Measurements from ENCODE around the gene PDSS2. TPM values are rescaled to one million over a fixed set of nuclear protein-coding genes. Genes with fewer than 3 reads are reported as not detected.

Gene PDSS2
- total and polyA plus RNA-seq, 4 donors, result 10.5 to 20.9 (median 16.0) TPM

- no peak for TF ChIP-seq CTCF (IDR thresholded peaks at IDR 0.05; ENCODE audit: low read depth, low read length, missing input control)
- TF ChIP-seq YY1 (IDR thresholded peaks at IDR 0.05), result no peak
- no peak for TF ChIP-seq HNF4A (conservative IDR thresholded peaks at IDR 0.05)
- no peak for TF ChIP-seq HNF4G (IDR thresholded peaks at IDR 0.05)
- TF ChIP-seq EGR1 (IDR thresholded peaks at IDR 0.05; ENCODE audit: low read depth in 2 of 2), result no peak
- no peak for TF ChIP-seq REST (IDR thresholded peaks at IDR 0.05)
- Histone ChIP-seq H3K9me3 (ENCODE audit: control insufficient read depth in 4 of 4, low read length in 3 of 4) (peaks cover 0 to 6% (median 4%) of the 10 kb centered on the region in 4 donors), H3K36me3 (ENCODE audit: control insufficient read depth in 4 of 4, insufficient read depth in 3 of 4, low read depth in 1 of 4, low read length in 3 of 4) (peaks cover 0 to 2% (median 0%) of the 10 kb centered on the region in 4 donors), H3K4me1 (ENCODE audit: control insufficient read depth in 4 of 4, insufficient read depth in 4 of 4, low read length in 3 of 4) (peaks cover 0 to 1% (median 0%) of the 10 kb centered on the region in 4 donors), H3K9ac (ENCODE audit: low read depth in 1 of 2, low read length in 2 of 2) (no peak overlapping the region), H3K27me3 (ENCODE audit: control insufficient read depth in 4 of 4, insufficient read depth in 4 of 4, low read length in 3 of 4) (no peaks in the 10 kb centered on the region), H3K27ac (ENCODE audit: low read depth in 1 of 2, low read length in 2 of 2) (no peak overlapping the region), H3K4me3 (ENCODE audit: low read depth in 1 of 3, low read length in 3 of 3) (no peak overlapping the region)
- DNase-seq (ENCODE audit: low spot score), result no peak
- WGBS, result 81% methylated on average over 1 of the region's 1 CpG
Observed at GRCh38 chr6:107423474-107423990, 35.8 kb downstream of the PDSS2 start.

GRCh38 chr6:107421696-107422256, 37.6 kb downstream of the PDSS2 start:
- H3K9ac ChIP-seq (ENCODE audit: low read depth in 1 of 2, low read length in 2 of 2), result no peak overlapping the region

GRCh38 chr6:107419733-107420132, 39.6 kb downstream of the PDSS2 start:
- H3K9me3 ChIP-seq (ENCODE audit: control insufficient read depth in 4 of 4, low read length in 3 of 4), result no peaks in the 10 kb centered on the region
- DNase-seq (ENCODE audit: low spot score), result no peak
- WGBS, result 84% methylated on average over 2 of the region's 2 CpGs
- no peak for TF ChIP-seq ATF3 (IDR thresholded peaks at IDR 0.05)
- no peak for TF ChIP-seq ZBTB33 (IDR thresholded peaks at IDR 0.05)
- TF ChIP-seq FOXA1 (IDR thresholded peaks at IDR 0.05), result no peak
- no peak for TF ChIP-seq YY1 (IDR thresholded peaks at IDR 0.05)
- TF ChIP-seq HNF4A (conservative IDR thresholded peaks at IDR 0.05), result no peak
- no peak for TF ChIP-seq REST (IDR thresholded peaks at IDR 0.05)
- TF ChIP-seq EGR1 (IDR thresholded peaks at IDR 0.05; ENCODE audit: low read depth in 2 of 2), result no peak
- TF ChIP-seq GABPA (IDR thresholded peaks at IDR 0.05 in 1 of 2, conservative IDR thresholded peaks at IDR 0.05 in 1 of 2), result no peak
- no peak for TF ChIP-seq RXRA (IDR thresholded peaks at IDR 0.05)
- no peak for TF ChIP-seq FOXA2 (IDR thresholded peaks at IDR 0.05)
- TF ChIP-seq HNF4G (IDR thresholded peaks at IDR 0.05), result no peak
- TF ChIP-seq TAF1 (conservative IDR thresholded peaks at IDR 0.05), result no peak
- no peak for TF ChIP-seq JUND (IDR thresholded peaks at IDR 0.05)
- no peak for TF ChIP-seq NR2F2 (IDR thresholded peaks at IDR 0.05)

More at GRCh38 chr6:107421696-107422256, 37.6 kb downstream of the PDSS2 start:
- H3K4me1 ChIP-seq (ENCODE audit: control insufficient read depth in 4 of 4, insufficient read depth in 4 of 4, low read length in 3 of 4), result peaks cover 0 to 1% (median 0%) of the 10 kb centered on the region in 4 donors
- H3K27me3 ChIP-seq (ENCODE audit: control insufficient read depth in 4 of 4, insufficient read depth in 4 of 4, low read length in 3 of 4), result no peaks in the 10 kb centered on the region
- no peak overlapping the region for H3K27ac ChIP-seq (ENCODE audit: low read depth in 1 of 2, low read length in 2 of 2)
- DNase-seq (ENCODE audit: low spot score), result no peak
- peaks cover 0 to 6% (median 4%) of the 10 kb centered on the region in 4 donors for H3K9me3 ChIP-seq (ENCODE audit: control insufficient read depth in 4 of 4, low read length in 3 of 4)
- no peak overlapping the region for H3K4me3 ChIP-seq (ENCODE audit: low read depth in 1 of 3, low read length in 3 of 3)
- no peak for TF ChIP-seq SP1 (IDR thresholded peaks at IDR 0.05)
- peaks cover 0 to 2% (median 0%) of the 10 kb centered on the region in 4 donors for H3K36me3 ChIP-seq (ENCODE audit: control insufficient read depth in 4 of 4, insufficient read depth in 3 of 4, low read depth in 1 of 4, low read length in 3 of 4)
- 70% methylated on average over 5 of the region's 5 CpGs for WGBS

More at GRCh38 chr6:107419733-107420132, 39.6 kb downstream of the PDSS2 start:
- Histone ChIP-seq H3K36me3 (ENCODE audit: control insufficient read depth in 4 of 4, insufficient read depth in 3 of 4, low read depth in 1 of 4, low read length in 3 of 4) (no peaks in the 10 kb centered on the region), H3K9ac (ENCODE audit: low read depth in 1 of 2, low read length in 2 of 2) (no peak overlapping the region), H3K27ac (ENCODE audit: low read depth in 1 of 2, low read length in 2 of 2) (no peak overlapping the region), H3K27me3 (ENCODE audit: control insufficient read depth in 4 of 4, insufficient read depth in 4 of 4, low read length in 3 of 4) (no peaks in the 10 kb centered on the region), H3K4me1 (ENCODE audit: control insufficient read depth in 4 of 4, insufficient read depth in 4 of 4, low read length in 3 of 4) (peaks cover 0 to 1% (median 0%) of the 10 kb centered on the region in 4 donors), H3K4me3 (ENCODE audit: low read depth in 1 of 3, low read length in 3 of 3) (no peak overlapping the region)
